Effector memory CD8-positive, alpha-beta T cell (primary cell): Measurements from ENCODE around the gene C1orf105.
"Not testable (repeated sequence)": the region's sequence is repeated elsewhere in the genome, so short reads cannot be mapped to it uniquely, and the experiment has no call there.

Experiments
- ATAC-seq: fragments of 150-1000 bp; cut with Tn5 transposase; replicated peaks from 2 replicates; pipeline ENCODE4 v1.10.0; 2021; ENCODE audit warnings: mild to moderate bottlenecking, moderate library complexity
- DNase-seq, 3 experiments: peaks; one replicate each; pipeline ENCODE4 v3.0.0; 2021
- H3K27ac Mint-ChIP-seq, 2 donors: one replicate each; pipeline ENCODE4 v1.8.0; 2022; ENCODE audit warnings: mild to moderate bottlenecking in 2 of 2, mixed read lengths in 2 of 2, moderate library complexity in 2 of 2
- H3K27me3 Mint-ChIP-seq, 2 donors: one replicate each; pipeline ENCODE4 v1.8.0; 2022; ENCODE audit warnings: mixed read lengths in 2 of 2
- H3K36me3 Mint-ChIP-seq: one replicate; pipeline ENCODE4 v1.8.0; 2022; ENCODE audit warnings: mild to moderate bottlenecking, moderate library complexity, mixed read lengths; ENCODE audit not compliant: insufficient read depth
- H3K4me1 Mint-ChIP-seq, 2 donors: one replicate each; pipeline ENCODE4 v1.8.0; 2022; ENCODE audit warnings: low read depth in 2 of 2, mixed read lengths in 2 of 2
- H3K4me3 Mint-ChIP-seq, 2 donors: one replicate each; pipeline ENCODE4 v1.8.0; 2022; ENCODE audit warnings: mild to moderate bottlenecking in 2 of 2, mixed read lengths in 2 of 2, moderate library complexity in 2 of 2
- H3K9me3 Mint-ChIP-seq, 2 donors: one replicate each; pipeline ENCODE4 v1.8.0; 2022; ENCODE audit warnings: mixed read lengths in 2 of 2
- total RNA-seq, 9 experiments: gene quantifications; one replicate each; lab custom pipeline; 2026; lab: John Stamatoyannopoulos, UW

C1orf105 gene, protein sequence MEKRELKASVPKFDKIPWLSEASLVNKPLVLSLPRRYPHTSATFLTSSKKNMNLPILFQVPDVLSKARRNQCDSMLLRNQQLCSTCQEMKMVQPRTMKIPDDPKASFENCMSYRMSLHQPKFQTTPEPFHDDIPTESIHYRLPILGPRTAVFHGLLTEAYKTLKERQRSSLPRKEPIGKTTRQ
- total RNA-seq: 0 to 0.32 (median 0) reads per million in 9 experiments

DNA sequence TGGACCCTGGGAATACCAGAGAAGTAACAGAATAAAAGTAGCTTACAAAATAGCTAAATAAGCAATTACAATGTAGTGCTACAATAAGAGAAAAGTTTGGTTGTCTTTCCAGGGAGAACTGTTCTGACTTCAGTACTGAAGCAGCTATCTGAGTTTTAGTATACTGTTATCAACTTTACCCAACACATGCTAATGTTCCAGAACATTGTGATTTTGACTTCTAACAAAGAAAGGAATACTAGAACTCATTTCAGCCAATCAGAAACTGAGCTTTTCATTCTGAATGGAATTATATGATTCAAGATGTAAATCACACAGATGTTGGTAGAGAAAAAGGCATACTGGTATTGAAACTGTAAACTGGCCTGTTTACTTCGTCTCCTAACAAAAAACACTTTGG lies at the start of gene C1orf105:
TSS of gene C1orf105 (plus strand) at position 301 of the 400 bp plus-strand sequence. CDS start 201 bp downstream, outside the sequence.
- ATAC-seq: no peak
- H3K9me3 Mint-ChIP-seq: no peaks in the 10 kb centered on the region
- H3K4me3 Mint-ChIP-seq: no peak within 1 kb of the TSS
- peak within 1 kb of the TSS in 1 of 2 donors; percentile 10 for H3K27ac Mint-ChIP-seq
- H3K4me1 Mint-ChIP-seq: no peaks in the 10 kb centered on the region
- no peak for DNase-seq
- H3K36me3 Mint-ChIP-seq: no peaks in the 10 kb centered on the region
- H3K27me3 Mint-ChIP-seq: no peaks in the 10 kb centered on the region

DNA sequence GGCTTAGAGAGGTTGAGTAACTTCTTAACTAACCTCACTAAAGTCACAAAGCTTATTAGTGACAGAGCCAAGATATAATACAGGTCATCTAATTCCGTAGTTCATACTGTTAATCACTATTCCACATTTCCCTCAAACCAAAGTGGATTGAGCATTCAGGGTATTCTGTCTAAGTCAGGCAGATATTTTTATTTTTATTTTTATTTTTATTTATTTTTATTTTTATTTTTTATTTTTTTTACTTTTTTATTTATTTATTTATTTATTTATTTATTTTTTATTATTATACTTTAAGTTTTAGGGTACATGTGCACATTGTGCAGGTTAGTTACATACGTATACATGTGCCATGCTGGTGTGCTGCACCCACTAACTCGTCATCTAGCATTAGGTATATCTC lies 48.8 kb upstream of the C1orf105 start:
- DNase-seq, H3K36me3 Mint-ChIP-seq, H3K4me1 Mint-ChIP-seq, H3K27ac Mint-ChIP-seq, H3K9me3 Mint-ChIP-seq, ATAC-seq, H3K27me3 Mint-ChIP-seq, H3K4me3 Mint-ChIP-seq: not testable (repeated sequence)

DNA sequence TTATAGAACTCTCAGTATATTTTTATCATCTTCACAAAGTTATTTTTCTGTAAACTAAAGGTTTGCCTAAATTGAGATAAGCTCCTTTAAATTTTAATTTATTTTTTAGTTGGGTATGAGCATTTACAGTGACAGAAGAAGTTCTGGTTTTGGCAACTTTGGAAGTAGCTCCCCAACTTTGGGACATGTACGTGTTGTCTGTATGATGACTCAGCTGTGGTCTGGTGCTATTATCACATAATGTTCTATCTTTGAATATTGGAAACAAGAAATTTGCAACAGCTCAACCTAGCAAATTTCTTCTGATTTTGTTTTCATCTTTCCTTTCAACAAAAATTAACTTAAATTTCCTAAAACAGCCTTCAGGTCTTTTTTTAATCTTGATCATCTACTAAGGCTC lies 46.6 kb upstream of the C1orf105 start:
- H3K4me3 Mint-ChIP-seq: no peak overlapping the region
- DNase-seq: no peak
- no peaks in the 10 kb centered on the region for H3K27me3 Mint-ChIP-seq
- H3K9me3 Mint-ChIP-seq: no peaks in the 10 kb centered on the region
- peaks cover 0 to 3% of the 10 kb centered on the region in 2 donors for H3K4me1 Mint-ChIP-seq
- no peak for ATAC-seq
- no peaks in the 10 kb centered on the region for H3K36me3 Mint-ChIP-seq
- H3K27ac Mint-ChIP-seq: no peak overlapping the region

DNA sequence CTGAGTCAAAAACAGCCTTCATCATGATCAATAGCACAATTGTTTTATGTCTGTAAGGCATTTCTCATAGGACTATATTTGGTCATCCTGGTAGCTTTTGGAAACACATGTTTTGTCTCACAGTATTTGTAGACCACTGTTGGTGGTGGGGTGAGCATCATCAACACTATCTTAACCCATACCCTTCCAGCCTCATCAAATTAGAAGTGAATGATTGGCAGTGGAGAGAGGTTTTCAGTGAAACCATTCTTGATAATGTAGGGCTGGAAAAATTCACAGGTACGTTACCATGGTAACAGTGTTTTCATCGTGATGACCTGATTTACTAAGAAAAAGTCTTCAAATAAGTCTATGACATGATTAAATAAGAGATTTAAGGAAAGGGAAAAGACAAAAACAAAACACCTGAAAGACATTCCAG lies 45.3 kb upstream of the C1orf105 start:
- Mint-ChIP-seq H3K36me3 (no peaks in the 10 kb centered on the region), H3K27ac (no peak overlapping the region), H3K9me3 (no peaks in the 10 kb centered on the region), H3K4me3 (no peak overlapping the region), H3K4me1 (peaks cover 2 to 3% of the 10 kb centered on the region in 2 donors), H3K27me3 (no peaks in the 10 kb centered on the region)
- peak; percentile 58 for ATAC-seq
- no peak for DNase-seq

DNA sequence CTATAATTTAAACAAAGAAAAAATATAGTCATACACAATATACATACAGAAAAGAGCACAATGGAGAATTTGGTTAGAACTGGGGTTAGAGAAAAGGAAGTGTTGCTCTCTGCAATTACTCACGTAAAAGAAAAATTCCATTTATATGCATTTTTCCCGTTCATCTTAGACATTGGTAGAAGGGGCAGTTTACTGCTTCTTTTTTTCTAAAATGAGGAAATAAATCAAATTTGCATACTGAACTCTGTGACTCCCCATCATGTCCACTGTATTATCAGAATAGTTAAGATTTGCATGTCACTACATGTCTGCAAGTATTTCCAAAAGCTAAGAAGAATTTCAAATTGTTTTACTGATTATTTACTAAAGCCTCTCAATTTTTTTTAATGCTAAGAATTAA lies 44.1 kb upstream of the C1orf105 start:
- peaks cover 6% of the 10 kb centered on the region for H3K36me3 Mint-ChIP-seq
- DNase-seq (no peak), ATAC-seq (no peak)
- H3K4me3 Mint-ChIP-seq: no peak overlapping the region
- no peak overlapping the region for H3K27ac Mint-ChIP-seq
- H3K4me1 Mint-ChIP-seq: peaks cover 11 to 12% of the 10 kb centered on the region in 2 donors
- no peaks in the 10 kb centered on the region for H3K27me3 Mint-ChIP-seq
- H3K9me3 Mint-ChIP-seq: no peaks in the 10 kb centered on the region

DNA sequence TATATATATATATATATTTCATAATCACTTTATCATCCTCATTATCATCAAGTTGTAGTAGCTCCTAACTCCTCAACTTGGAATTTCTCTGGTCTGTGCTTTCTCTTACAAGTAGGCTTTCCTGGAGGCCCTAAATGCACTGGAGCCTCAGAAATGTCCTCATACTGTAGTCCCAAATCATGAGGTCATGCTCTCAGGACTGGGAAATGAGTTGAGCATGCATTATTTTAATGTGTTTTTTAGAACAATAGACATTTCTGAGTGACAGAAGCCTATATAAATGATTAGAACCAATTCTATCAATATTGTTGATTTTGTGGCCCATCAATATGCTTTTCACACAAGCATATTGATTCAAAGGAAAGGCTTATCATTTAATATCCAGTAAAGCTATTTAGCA lies 42.9 kb upstream of the C1orf105 start:
- H3K36me3 Mint-ChIP-seq: peaks cover 6% of the 10 kb centered on the region
- H3K4me3 Mint-ChIP-seq: no peak overlapping the region
- DNase-seq (no peak), ATAC-seq (no peak)
- no peak overlapping the region for H3K27ac Mint-ChIP-seq
- H3K4me1 Mint-ChIP-seq: peaks cover 11 to 12% of the 10 kb centered on the region in 2 donors
- no peaks in the 10 kb centered on the region for H3K27me3 Mint-ChIP-seq
- no peaks in the 10 kb centered on the region for H3K9me3 Mint-ChIP-seq

DNA sequence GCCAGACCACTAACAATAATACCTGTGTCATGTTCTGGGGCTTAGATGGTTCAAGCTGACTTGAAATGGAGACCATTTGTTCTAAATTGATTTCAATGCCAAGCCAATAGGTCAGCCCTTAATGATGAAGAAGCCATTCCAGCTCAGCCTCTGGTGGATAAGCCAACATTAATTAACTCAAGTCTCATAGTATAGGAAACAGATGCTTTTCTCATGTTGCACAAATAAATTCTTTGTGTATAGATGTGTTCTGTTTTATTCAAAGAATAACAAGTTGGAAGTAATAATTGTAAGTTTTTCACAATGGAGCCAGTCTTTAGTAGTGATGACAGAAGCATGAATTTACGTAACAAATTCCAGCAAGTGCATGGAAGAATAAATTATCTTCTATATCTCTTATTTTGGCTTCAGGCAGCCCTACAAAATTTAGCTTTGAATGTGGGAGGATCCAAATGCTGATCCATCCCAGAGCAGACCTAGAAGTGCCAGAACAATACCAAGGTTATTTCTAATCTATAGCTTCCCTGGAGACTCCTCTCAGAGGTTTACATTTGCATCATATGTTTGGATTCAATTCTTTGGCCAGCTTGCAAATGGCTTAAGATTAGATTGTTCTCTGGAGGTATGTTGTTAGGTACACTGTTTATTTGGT lies 42.2 kb upstream of the C1orf105 start:
- Mint-ChIP-seq H3K36me3 (peaks cover 6% of the 10 kb centered on the region), H3K27ac (no peak overlapping the region), H3K27me3 (no peaks in the 10 kb centered on the region), H3K9me3 (no peaks in the 10 kb centered on the region), H3K4me1 (peaks cover 11 to 12% of the 10 kb centered on the region in 2 donors), H3K4me3 (no peak overlapping the region)
- DNase-seq (no peak), ATAC-seq (no peak)

DNA sequence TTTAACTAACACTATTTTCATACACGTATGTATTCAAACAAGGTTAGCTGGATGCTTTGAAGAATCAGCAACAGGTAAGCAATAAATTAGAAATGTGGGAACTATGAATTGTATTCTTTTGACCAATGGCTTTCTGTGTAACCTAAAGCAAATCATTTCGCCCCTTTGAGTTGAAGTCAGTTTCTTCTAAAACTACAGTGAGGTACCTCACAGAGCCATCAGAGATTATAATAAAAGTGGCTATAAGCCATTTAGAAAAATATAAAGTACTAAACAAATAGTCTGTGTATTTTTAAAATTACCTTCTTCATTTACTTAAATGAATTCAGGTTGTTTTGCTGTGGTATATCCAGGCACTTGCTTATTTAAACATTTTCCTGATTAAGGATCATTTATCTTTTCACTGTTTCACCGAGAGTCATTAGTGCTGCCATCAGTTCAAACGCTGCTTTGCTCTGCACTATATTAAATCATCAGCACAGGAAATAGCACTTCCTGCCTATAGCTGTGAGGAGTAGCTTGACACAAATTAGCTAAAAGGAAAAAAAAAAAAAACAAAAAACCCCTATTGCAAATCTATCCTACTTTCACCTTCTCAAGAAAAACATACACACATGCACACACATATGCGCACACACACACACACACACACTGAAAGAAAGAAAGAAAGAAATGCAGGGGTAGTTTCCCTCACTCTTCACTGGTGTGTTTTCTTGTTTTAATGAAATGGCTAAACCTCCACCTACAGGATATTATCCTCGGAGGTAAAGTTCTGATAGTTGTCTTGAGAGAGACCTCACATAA lies 39.8 kb upstream of the C1orf105 start:
- H3K4me1 Mint-ChIP-seq: peaks cover 7 to 12% of the 10 kb centered on the region in 2 donors
- DNase-seq (peak in 2 of 3 experiments; percentile 18 to 33), ATAC-seq (peak; percentile 97)
- H3K4me3 Mint-ChIP-seq: peak overlapping the region; percentile 42 to 74
- no peaks in the 10 kb centered on the region for H3K27me3 Mint-ChIP-seq
- no peaks in the 10 kb centered on the region for H3K9me3 Mint-ChIP-seq
- peak overlapping the region; percentile 46 to 94 for H3K27ac Mint-ChIP-seq
- peaks cover 6% of the 10 kb centered on the region for H3K36me3 Mint-ChIP-seq

DNA sequence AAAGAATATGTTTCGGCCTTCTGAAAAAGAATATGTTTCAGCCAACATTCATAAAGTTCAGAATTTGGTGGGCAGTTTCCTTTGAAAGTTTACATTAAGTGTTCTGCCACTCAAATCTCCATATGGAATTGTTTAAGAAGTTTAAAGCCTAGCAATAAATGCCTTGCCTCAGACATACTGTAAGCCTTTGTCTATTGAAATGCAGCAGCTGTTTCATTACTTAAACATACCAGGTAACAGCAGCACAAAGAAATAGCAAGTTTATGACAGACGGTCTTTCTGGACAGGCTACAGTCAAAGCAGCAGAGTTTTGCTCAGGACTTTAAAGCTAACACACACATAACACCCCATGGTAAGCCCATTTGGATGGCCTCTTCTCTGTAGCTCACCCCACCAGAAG lies 38.5 kb upstream of the C1orf105 start:
- H3K36me3 Mint-ChIP-seq: peaks cover 6% of the 10 kb centered on the region
- no peak overlapping the region for H3K27ac Mint-ChIP-seq
- no peak for DNase-seq
- no peaks in the 10 kb centered on the region for H3K9me3 Mint-ChIP-seq
- no peak for ATAC-seq
- no peaks in the 10 kb centered on the region for H3K27me3 Mint-ChIP-seq
- H3K4me1 Mint-ChIP-seq: peaks cover 7 to 12% of the 10 kb centered on the region in 2 donors
- no peak overlapping the region for H3K4me3 Mint-ChIP-seq

DNA sequence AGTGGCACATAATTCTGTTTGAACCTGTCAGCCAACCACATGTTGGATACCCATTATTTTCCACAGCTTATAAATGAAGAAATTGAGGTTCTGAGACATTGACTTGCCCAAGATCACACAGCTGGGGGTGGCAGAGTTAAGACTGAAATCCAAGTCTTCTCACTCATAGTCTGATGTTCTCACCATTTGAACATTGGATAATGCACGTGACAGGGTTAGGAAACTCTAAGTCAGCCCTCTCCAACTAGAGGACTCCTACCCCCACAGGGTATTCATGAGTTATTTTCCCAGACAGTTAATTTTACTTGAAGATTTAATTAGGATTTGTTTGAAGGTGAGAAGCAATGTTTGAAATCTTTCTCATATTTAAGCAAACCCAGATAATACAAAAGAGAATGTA lies 38.1 kb upstream of the C1orf105 start:
- Mint-ChIP-seq H3K27me3 (no peaks in the 10 kb centered on the region), H3K9me3 (no peaks in the 10 kb centered on the region), H3K4me1 (peaks cover 7 to 12% of the 10 kb centered on the region in 2 donors), H3K36me3 (peaks cover 6% of the 10 kb centered on the region), H3K27ac (no peak overlapping the region), H3K4me3 (no peak overlapping the region)
- no peak for ATAC-seq
- DNase-seq: no peak

DNA sequence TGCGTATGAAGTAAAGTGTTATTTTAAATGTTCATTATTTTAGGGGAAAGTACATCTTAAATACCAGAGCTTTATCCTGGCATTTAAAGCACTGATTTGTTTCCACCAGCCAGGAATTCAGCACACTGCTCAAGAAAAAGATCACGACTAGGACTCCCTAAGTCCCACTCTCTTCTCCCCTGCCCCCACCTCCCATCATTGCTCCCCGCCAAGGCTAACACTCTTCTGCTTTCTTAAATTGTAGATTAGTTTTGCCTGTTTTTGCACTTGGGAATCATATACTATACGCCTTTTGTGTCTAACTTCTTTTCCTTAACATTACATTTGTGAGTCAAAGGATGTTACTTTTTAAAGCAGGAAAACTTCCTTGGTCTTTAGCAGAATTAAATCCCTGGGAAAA lies 37.5 kb upstream of the C1orf105 start:
- ATAC-seq: no peak
- Mint-ChIP-seq H3K9me3 (no peaks in the 10 kb centered on the region), H3K4me1 (peaks cover 7 to 12% of the 10 kb centered on the region in 2 donors), H3K27me3 (no peaks in the 10 kb centered on the region), H3K4me3 (no peak overlapping the region), H3K36me3 (peaks cover 6% of the 10 kb centered on the region), H3K27ac (no peak overlapping the region)
- no peak for DNase-seq

DNA sequence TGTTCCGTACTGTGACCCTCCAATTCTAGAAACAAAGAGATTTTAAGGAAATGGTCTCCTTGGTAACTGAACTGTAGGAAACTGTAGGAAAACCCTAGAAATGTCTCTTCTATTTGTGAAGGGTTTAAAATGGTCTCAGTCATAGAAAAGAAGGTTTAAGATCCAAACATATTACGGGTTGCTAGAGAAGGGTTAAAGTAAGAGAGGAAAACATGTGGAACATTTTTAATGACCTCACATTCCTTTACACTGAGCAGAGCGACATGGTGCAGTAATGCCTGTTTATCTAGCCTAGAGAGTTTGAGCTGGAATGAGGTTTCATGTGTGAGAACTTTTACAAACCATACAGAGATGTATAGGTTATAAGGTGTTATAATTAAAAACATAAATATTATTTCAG lies 36.9 kb upstream of the C1orf105 start:
- H3K27ac Mint-ChIP-seq: no peak overlapping the region
- ATAC-seq (no peak), DNase-seq (no peak)
- H3K9me3 Mint-ChIP-seq: no peaks in the 10 kb centered on the region
- no peak overlapping the region for H3K4me3 Mint-ChIP-seq
- peaks cover 6% of the 10 kb centered on the region for H3K36me3 Mint-ChIP-seq
- peaks cover 7 to 12% of the 10 kb centered on the region in 2 donors for H3K4me1 Mint-ChIP-seq
- no peaks in the 10 kb centered on the region for H3K27me3 Mint-ChIP-seq

DNA sequence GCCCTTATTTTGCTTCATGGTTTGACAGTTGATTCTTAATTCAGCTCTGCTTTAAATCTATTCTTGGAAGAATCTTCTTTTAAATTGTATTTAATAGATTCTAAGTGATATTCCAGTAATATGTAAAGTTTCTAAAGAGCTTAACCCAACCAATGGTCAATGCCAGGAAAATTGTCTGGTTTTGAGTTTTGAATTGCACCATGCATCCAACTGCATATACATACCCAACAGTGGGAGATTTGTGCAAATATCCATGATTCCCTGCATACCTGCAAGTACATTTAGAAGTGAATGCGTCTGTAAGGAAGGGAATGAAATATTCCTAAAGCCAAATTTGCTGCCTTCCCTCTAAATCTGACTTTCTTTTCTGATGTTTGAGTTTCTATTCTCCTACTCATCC lies 35.8 kb upstream of the C1orf105 start:
- no peak overlapping the region for H3K4me3 Mint-ChIP-seq
- H3K9me3 Mint-ChIP-seq: no peaks in the 10 kb centered on the region
- H3K27ac Mint-ChIP-seq: no peak overlapping the region
- peaks cover 6% of the 10 kb centered on the region for H3K36me3 Mint-ChIP-seq
- DNase-seq (no peak), ATAC-seq (no peak)
- no peaks in the 10 kb centered on the region for H3K27me3 Mint-ChIP-seq
- H3K4me1 Mint-ChIP-seq: peaks cover 7 to 12% of the 10 kb centered on the region in 2 donors
